ENCODE data around the gene DENND4A. TPM values are rescaled to one million over a fixed set of nuclear protein-coding genes. Genes with fewer than 3 reads are reported as not detected.

The DENND4A gene
- total and polyA plus RNA-seq, 2 experiments from 2014 or later, result 5.6 to 10.9 TPM

GRCh38 chr15:65682404-65682911 lies 109.6 kb downstream of the DENND4A start:
- no peaks in the 10 kb centered on the region for H3K4me1 ChIP-seq (ENCODE audit: insufficient read depth)
- 0 out of 2 replicates have a peak, but pooled peaks cover 2% of the 10 kb centered on the region for H3K36me3 ChIP-seq (ENCODE audit: low read depth)
- no peak overlapping the region for H3K4me2 ChIP-seq (ENCODE audit: unreplicated experiment)
- H3K9ac ChIP-seq, result no peak overlapping the region
- no peaks in the 10 kb centered on the region for H3K9me2 ChIP-seq (ENCODE audit: insufficient read depth)
- no peak for DNase-seq
- 96% methylated on average over 2 of the region's 2 CpGs for WGBS, 2 experiments (ENCODE audit: low coverage in 1 of 2, low lambda C conversion rate in 2 of 2, missing lambda C conversion rate in 2 of 2)
- H3K4me3 ChIP-seq, result no peak overlapping the region
- in situ Hi-C loops (cut with MboI), result no loop called here
- H3K9me3 ChIP-seq (ENCODE audit: low read depth), result no peaks in the 10 kb centered on the region
- no peak overlapping the region for H3K27ac ChIP-seq
- no peaks in the 10 kb centered on the region for H3K79me2 ChIP-seq (ENCODE audit: insufficient read depth)
- H3K27me3 ChIP-seq (replicated peaks; ENCODE audit: insufficient read depth), result no peaks in the 10 kb centered on the region
- no peak overlapping the region for H2AFZ ChIP-seq
- no peak for TF ChIP-seq EZH2phosphoT487 (IDR thresholded peaks at IDR 0.05; ENCODE audit: insufficient read depth, low read depth)
- no peak for TF ChIP-seq EZH2 (IDR thresholded peaks at IDR 0.05; ENCODE audit: insufficient read depth, poor library complexity, severe bottlenecking)
- no peaks in the 10 kb centered on the region for H4K20me1 ChIP-seq (ENCODE audit: insufficient read depth)
- H3F3A ChIP-seq (ENCODE audit: insufficient read depth), result no peaks in the 10 kb centered on the region

- Histone ChIP-seq H3F3A (ENCODE audit: insufficient read depth) (no peaks in the 10 kb centered on the region), H4K20me1 (ENCODE audit: insufficient read depth) (no peaks in the 10 kb centered on the region), H3K9me3 (ENCODE audit: low read depth) (no peaks in the 10 kb centered on the region), H3K79me2 (ENCODE audit: insufficient read depth) (no peaks in the 10 kb centered on the region), H3K9me2 (ENCODE audit: insufficient read depth) (no peaks in the 10 kb centered on the region), H3K4me2 (ENCODE audit: unreplicated experiment) (no peak overlapping the region), H3K36me3 (ENCODE audit: low read depth) (no peaks in the 10 kb centered on the region), H3K9ac (no peak overlapping the region), H3K27ac (no peak overlapping the region), H3K27me3 (replicated peaks; ENCODE audit: insufficient read depth) (no peaks in the 10 kb centered on the region), H3K4me3 (no peak overlapping the region), H2AFZ (no peak overlapping the region), H3K4me1 (ENCODE audit: insufficient read depth) (no peaks in the 10 kb centered on the region)
- in situ Hi-C loops (cut with MboI), result no loop called here
- WGBS, 2 experiments (ENCODE audit: low coverage in 1 of 2, low lambda C conversion rate in 2 of 2, missing lambda C conversion rate in 2 of 2), result 91 to 94% methylated on average over 1 of the region's 1 CpG
- DNase-seq, result no peak
- TF ChIP-seq EZH2 (IDR thresholded peaks at IDR 0.05; ENCODE audit: insufficient read depth, poor library complexity, severe bottlenecking) (no peak), EZH2phosphoT487 (IDR thresholded peaks at IDR 0.05; ENCODE audit: insufficient read depth, low read depth) (no peak)
These were observed 111.5 kb downstream of the DENND4A start for GRCh38 chr15:65680544-65680943.

- Histone ChIP-seq H4K20me1 (ENCODE audit: insufficient read depth) (no peaks in the 10 kb centered on the region), H3K9me3 (ENCODE audit: low read depth) (no peaks in the 10 kb centered on the region), H3K9ac (no peak overlapping the region), H3K79me2 (ENCODE audit: insufficient read depth) (no peaks in the 10 kb centered on the region), H2AFZ (no peak overlapping the region), H3K4me1 (ENCODE audit: insufficient read depth) (no peaks in the 10 kb centered on the region), H3K4me2 (ENCODE audit: unreplicated experiment) (no peak overlapping the region), H3K9me2 (ENCODE audit: insufficient read depth) (no peaks in the 10 kb centered on the region), H3K27ac (no peak overlapping the region), H3K4me3 (no peak overlapping the region), H3F3A (ENCODE audit: insufficient read depth) (no peaks in the 10 kb centered on the region), H3K27me3 (replicated peaks; ENCODE audit: insufficient read depth) (no peaks in the 10 kb centered on the region), H3K36me3 (ENCODE audit: low read depth) (peaks cover 6% of the 10 kb centered on the region)
- in situ Hi-C loops (cut with MboI), result no loop called here
- WGBS, 2 experiments (ENCODE audit: low coverage in 1 of 2, low lambda C conversion rate in 2 of 2, missing lambda C conversion rate in 2 of 2), result 97 to 100% methylated on average over 2 of the region's 2 CpGs
- TF ChIP-seq EZH2 (IDR thresholded peaks at IDR 0.05; ENCODE audit: insufficient read depth, poor library complexity, severe bottlenecking) (no peak), EZH2phosphoT487 (IDR thresholded peaks at IDR 0.05; ENCODE audit: insufficient read depth, low read depth) (no peak)
- DNase-seq, result no peak
These were observed 116.0 kb downstream of the DENND4A start for GRCh38 chr15:65676123-65676522.

DNA sequence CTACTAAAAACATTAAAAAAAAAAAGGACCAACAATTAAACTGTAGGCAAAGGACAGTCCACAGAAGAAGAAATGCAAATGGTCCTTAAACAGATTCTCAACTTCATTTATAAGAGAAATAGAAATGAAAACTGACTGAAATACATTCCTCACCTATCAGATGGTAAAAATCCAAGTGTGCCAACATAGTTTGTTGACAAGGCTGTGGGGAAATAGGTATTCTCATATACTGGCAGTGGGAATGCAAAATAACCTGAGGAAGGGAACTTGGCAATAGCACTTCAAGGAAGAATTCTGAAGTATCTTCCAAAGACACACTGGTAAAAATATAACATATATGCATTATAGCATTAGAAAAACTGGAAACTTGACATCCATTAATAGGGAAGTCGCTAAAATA lies 116.5 kb downstream of the DENND4A start:
- Histone ChIP-seq H3K36me3 (ENCODE audit: low read depth) (peaks cover 12% of the 10 kb centered on the region), H3K9ac (no peak overlapping the region), H3K4me2 (ENCODE audit: unreplicated experiment) (no peak overlapping the region), H3F3A (ENCODE audit: insufficient read depth) (no peaks in the 10 kb centered on the region), H4K20me1 (ENCODE audit: insufficient read depth) (no peaks in the 10 kb centered on the region), H3K79me2 (ENCODE audit: insufficient read depth) (no peaks in the 10 kb centered on the region), H3K9me3 (ENCODE audit: low read depth) (no peaks in the 10 kb centered on the region), H2AFZ (no peak overlapping the region), H3K4me3 (no peak overlapping the region), H3K27me3 (replicated peaks; ENCODE audit: insufficient read depth) (no peaks in the 10 kb centered on the region), H3K27ac (no peak overlapping the region), H3K4me1 (ENCODE audit: insufficient read depth) (no peaks in the 10 kb centered on the region), H3K9me2 (ENCODE audit: insufficient read depth) (no peaks in the 10 kb centered on the region)
- DNase-seq, result no peak
- WGBS, 2 experiments (ENCODE audit: low coverage in 1 of 2, low lambda C conversion rate in 2 of 2, missing lambda C conversion rate in 2 of 2), result 88 to 97% methylated on average over 1 of the region's 1 CpG
- in situ Hi-C loops (cut with MboI), result no loop called here
- TF ChIP-seq EZH2phosphoT487 (IDR thresholded peaks at IDR 0.05; ENCODE audit: insufficient read depth, low read depth) (no peak), EZH2 (IDR thresholded peaks at IDR 0.05; ENCODE audit: insufficient read depth, poor library complexity, severe bottlenecking) (no peak)

- H3K4me1 ChIP-seq (ENCODE audit: insufficient read depth), result no peaks in the 10 kb centered on the region
These were observed 125.8 kb downstream of the DENND4A start for GRCh38 chr15:65666257-65666656.

More at GRCh38 chr15:65666257-65666656, 125.8 kb downstream of the DENND4A start:
- Histone ChIP-seq H3K9ac (peak overlapping the region; percentile 53), H3K4me3 (no peak overlapping the region), H3K9me3 (ENCODE audit: low read depth) (no peaks in the 10 kb centered on the region), H2AFZ (no peak overlapping the region), H3K27ac (peak overlapping the region; percentile 60), H3K4me2 (ENCODE audit: unreplicated experiment) (no peak overlapping the region), H3F3A (ENCODE audit: insufficient read depth) (no peaks in the 10 kb centered on the region), H4K20me1 (ENCODE audit: insufficient read depth) (no peaks in the 10 kb centered on the region), H3K9me2 (ENCODE audit: insufficient read depth) (no peaks in the 10 kb centered on the region), H3K79me2 (ENCODE audit: insufficient read depth) (no peaks in the 10 kb centered on the region), H3K36me3 (ENCODE audit: low read depth) (peaks cover 24% of the 10 kb centered on the region), H3K27me3 (replicated peaks; ENCODE audit: insufficient read depth) (no peaks in the 10 kb centered on the region)
- in situ Hi-C loops (cut with MboI), result no loop called here
- WGBS, 2 experiments (ENCODE audit: low coverage in 1 of 2, low lambda C conversion rate in 2 of 2, missing lambda C conversion rate in 2 of 2), result 58 to 66% methylated on average over 3 of the region's 3 CpGs
- TF ChIP-seq EZH2phosphoT487 (IDR thresholded peaks at IDR 0.05; ENCODE audit: insufficient read depth, low read depth) (no peak), EZH2 (IDR thresholded peaks at IDR 0.05; ENCODE audit: insufficient read depth, poor library complexity, severe bottlenecking) (no peak)
- DNase-seq, result peak; percentile 63

All from GM23248 (cell line).